A549 (cell line): ENCODE results near the gene ATP8B4.

Source experiments
- CTCF ChIP-seq: fragments of >200 bp; sonication (Bioruptor Twin); formaldehyde crosslinking; IDR thresholded peaks from 3 replicates; pipeline ENCODE4 v1.5.1; 2016
- JUNB ChIP-seq: fragments of >200 bp; sonication (Bioruptor Twin); formaldehyde crosslinking; IDR thresholded peaks from 2 replicates; pipeline ENCODE4 v1.6.1; 2016
- POLR2A ChIP-seq: IDR thresholded peaks from 2 replicates; pipeline ENCODE4 v1.6.1; 2012; ENCODE audit warnings: mild to moderate bottlenecking, low read length
- SMC3 ChIP-seq: fragments of >200 bp; sonication (Bioruptor Twin); formaldehyde crosslinking; IDR thresholded peaks from 3 replicates; pipeline ENCODE4 v1.6.1; 2018; ENCODE audit warnings: inconsistent platforms

DNA sequence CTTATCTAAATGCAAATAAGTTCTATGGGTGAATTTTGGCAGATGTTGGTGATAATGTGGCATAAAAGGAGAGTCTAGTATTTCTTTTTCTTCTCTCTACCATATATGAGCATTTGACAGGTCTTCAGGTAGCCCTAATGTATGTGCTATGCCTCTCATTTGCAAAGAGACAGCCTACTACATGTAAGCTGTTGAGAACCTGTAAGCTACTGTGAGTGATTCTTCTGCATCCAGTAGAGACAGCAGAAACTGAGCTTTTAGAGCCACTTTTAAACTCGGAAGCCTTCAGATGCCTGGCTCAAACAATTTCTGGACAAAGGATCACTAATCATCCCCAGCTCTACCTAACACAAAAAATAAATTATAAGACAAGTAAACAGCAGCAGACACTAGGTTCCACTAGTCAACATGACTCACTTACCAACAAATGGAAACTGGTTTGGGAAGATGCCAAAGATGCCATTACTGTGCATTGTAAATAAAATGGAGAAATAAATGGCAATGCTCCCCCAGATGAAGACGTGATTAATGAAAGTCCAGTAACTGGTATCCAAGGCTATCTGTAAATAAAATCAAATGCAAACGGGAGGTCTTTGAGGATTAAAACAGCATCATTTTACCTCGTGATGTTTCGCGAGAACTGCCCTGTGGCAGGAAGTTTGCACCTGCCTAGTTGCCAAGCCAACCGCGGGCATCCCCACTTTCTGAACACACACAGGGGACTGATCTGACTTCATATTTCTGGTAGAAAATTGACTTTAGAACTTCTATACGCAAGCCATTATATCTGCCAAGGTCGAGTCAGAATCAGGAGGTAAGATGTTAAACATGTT lies 252.9 kb downstream of the ATP8B4 start:
- no peak for TF ChIP-seq POLR2A
- TF ChIP-seq CTCF, result no peak
- peak; percentile 92 for TF ChIP-seq JUNB
- peak; percentile 29; the same call in 1 of the 3 replicates for TF ChIP-seq SMC3
